Activated CD4-positive, alpha-beta T cell treated with anti-CD3 and anti-CD28 coated beads, Interleukin-2, amount 50 U/mL, for 48 hours (primary cell): Measurements from ENCODE around the gene HEPHL1.
"Not testable (repeated sequence)": the region's sequence is repeated elsewhere in the genome, so short reads cannot be mapped to it uniquely, and the experiment has no call there.

ENCODE experiments used
- DNase-seq, 2 experiments: peaks; one replicate each; pipeline ENCODE4 v3.0.0-alpha.2; 2020

The HEPHL1 gene, protein sequence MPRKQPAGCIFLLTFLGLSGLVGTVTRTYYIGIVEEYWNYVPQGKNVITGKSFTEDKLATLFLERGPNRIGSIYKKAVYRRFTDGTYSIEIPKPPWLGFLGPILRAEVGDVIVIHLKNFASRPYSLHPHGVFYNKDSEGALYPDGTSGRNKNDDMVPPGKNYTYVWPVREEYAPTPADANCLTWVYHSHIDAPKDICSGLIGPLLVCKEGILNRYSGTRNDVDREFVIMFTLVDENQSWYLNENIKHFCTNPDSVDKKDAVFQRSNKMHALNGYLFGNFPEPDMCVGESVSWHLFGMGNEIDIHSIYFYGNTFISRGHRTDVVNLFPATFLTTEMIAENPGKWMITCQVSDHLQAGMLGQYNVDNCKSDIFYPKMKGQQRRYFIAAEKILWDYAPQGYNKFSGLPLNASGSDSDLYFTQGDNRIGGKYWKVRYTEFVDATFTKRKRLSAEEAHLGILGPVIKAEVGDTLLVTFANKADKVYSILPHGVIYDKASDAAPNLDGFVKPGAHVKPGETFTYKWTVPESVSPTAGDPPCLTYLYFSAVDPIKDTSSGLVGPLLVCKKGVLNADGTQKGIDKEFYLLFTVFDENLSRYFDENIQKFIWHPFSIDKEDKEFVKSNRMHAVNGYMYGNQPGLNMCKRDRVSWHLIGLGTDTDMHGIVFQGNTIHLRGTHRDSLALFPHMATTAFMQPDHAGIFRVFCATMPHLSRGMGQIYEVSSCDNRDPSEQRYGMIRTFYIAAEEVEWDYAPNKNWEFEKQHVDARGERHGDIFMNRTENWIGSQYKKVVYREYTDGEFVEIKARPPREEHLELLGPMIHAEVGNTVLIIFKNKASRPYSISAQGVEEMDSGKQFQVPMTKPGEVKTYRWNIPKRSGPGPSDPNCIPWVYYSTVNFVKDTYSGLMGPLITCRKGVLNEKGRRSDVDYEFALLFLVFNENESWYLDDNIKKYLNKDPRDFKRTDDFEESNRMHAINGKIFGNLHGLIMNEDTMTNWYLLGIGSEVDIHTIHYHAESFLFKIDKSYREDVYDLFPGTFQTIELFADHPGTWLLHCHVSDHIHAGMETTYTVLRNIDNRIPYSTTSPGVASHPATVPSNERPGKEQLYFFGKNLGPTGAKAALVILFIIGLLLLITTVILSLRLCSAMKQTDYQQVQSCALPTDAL

DNA sequence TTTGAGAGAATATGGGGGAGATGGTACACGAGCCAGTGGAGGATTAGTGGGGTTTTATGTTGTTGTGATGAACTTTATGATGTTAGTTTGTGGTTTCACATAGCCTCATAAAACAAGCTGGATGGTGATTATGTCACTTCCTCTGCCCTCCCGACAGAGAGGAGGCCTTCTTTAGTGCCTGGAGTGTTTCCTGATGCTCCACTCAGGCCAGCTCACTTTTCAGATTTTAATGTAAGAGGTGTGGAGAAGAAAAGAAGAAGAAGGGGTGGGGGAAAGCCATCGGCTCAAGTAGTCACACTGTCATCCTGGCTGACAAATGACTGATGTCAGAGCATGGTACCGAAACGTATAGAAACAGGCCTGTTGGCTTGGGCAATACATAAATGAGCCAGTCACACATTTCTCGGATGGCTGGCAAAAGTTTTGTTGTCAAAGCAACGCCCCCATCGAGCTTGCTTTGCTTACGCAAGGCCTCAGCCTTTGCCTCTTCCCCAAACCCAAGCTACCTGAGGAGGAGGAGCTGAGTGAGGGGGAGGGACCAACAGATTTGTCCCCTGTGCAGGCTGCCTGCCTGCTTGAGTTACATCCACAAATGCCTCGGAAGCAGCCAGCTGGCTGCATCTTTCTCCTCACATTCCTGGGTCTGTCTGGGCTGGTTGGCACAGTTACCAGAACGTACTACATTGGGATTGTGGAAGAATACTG, at the start of gene HEPHL1:
Gene HEPHL1, plus strand, starts transcription at position 578 of the 705 bp plus-strand sequence. Its CDS starts 15 bp downstream, at position 593.
- no peak for DNase-seq

DNA sequence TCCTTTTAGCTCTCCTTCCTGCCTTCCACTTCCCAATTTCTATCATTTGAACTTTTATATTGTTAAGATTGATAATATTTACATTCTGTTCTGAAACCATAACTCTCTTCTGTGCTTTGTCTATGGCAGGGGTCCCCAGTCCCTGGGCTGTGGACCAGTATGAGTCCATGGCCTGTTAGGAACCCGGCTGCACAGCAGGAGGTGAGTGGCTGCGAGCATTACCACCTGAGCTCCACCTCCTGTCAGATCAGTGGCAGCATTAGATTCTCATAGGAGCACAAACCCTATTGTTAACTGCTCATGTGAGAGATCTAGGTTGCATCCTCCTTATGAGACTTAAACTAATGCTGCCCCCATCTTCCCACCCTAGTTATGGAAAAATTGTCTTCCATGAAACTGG, 48.4 kb upstream of the HEPHL1 start:
- no peak for DNase-seq

DNA sequence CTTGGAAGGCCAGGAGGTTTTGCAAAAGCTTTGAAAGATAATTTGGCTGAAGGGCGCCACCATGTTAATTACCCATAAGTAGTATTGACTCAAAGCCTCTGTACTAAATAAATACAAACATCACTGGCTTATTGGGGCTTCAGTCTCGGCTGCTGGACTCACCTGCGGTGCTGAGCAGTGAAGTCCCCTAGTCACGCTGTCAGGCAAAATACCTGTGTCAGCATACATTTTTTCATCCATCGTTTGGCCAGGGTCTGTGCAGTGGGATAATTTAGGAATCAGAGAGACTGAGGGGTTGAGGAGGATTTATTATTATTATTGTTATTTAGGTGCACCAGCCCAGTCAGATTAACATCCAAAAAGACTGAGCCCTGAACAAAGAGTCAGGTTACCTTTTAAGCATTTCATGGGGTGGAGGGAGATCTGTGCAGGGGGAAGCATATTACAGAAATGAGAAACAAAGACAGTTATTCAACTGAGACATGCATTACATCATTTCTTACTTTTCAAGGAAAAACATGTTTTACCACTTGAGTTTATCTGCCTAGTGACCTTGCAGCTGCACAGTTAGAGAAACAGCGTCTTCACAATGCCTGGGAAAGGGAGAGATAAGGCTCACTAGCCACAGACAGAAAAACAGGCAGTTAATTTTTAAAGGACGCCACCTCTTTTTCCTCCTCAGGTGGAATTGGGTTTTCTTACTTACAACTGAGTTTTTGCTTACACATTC, 47.7 kb upstream of the HEPHL1 start:
- not testable (repeated sequence) for DNase-seq

DNA sequence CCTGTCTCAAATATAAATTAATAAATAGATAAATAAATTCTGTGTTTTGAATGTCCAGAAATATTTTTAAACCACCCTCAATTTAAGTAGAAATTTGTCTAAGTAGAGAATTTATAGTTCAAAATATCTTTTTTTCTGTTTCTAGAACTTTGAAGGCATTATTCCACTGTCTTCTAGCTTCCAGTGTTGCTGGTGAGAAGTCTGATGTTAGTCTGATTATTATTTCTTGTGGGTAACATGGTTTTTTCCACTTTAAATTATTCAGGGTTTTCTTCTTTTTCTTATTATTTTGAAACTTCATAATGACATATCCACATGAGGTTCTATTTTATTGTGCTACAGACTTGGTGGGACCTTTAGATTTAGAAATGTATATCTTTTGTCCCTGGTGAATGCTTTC, 46.4 kb upstream of the HEPHL1 start:
- no peak for DNase-seq

DNA sequence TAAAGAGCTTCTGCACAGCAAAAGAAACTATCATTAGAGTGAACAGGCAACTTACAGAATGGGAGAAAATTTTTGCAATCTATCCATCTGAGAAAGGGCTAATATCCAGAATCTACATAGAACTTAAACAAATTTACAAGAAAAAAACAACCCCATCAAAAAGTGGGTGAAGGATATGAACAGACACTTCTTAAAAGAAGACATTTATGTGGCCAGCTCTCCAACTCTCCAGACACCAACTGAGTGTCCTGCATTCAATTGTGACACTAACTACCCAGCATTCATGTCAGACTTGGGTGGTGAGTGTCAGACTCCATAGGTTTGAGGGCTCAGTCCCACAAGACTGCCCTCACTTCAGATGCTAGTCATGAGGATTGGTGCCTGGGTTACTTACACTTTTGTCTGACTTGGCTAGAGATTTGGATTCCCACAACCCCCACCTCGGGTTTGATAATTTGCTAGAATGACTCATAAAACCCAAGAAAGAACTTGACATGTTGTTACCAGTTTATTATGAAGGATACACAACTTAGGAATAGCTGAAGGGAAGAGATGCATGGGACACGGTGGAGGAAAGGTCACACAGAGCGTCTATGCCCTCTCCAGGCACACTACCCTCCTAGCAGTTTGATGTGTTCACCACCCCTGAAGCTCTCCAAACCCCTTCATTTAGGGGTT, 44.4 kb upstream of the HEPHL1 start:
- not testable (repeated sequence) for DNase-seq

DNA sequence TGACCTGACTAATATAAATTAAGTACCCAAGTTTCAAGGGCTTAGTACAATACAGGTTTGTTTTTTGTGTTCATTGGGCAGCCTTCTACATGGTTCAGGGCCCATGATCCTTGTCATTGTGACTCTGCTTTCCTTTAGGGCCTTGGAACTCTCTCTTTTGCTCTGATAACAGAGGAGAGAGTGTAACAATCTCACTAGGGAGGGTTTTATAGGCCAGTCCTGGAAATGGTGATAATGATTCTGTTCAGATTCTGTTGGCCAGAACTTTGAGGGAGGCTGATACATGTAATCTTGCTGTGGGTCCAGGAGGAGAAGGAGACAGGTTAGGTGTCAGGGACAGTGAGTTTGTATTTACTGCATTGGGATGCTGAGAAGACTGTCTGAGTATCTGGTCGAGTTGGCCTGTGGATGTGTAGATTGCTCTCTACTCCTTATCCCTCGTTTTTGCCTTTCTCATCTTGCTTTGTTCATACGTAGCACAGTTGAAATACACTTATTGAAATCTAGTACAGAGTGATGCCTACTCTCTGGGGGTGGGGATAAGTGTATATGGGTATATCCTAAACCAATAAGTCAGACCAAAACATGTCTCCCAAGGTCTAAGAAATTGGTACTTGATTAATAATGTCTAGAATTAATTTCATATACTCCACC, 37.5 kb upstream of the HEPHL1 start:
- DNase-seq, result no peak

DNA sequence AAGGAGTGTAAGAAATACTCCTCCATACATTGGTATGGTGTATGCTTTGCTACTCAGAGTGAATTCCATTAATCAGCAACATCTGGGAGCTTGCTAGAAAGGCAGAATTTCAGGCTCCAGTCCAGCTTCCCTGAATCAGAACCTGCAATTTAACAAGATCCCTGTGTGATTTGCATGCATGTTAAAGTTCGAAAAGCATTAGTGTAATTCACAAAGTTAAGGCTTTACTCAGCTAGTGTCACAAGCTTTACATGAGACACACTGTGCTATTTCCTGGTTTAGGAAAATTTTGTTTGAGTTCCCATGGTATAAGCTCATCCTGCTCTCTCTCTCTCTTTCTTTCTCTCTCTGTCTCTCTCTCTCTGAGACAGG, 37.0 kb upstream of the HEPHL1 start:
- no peak for DNase-seq

DNA sequence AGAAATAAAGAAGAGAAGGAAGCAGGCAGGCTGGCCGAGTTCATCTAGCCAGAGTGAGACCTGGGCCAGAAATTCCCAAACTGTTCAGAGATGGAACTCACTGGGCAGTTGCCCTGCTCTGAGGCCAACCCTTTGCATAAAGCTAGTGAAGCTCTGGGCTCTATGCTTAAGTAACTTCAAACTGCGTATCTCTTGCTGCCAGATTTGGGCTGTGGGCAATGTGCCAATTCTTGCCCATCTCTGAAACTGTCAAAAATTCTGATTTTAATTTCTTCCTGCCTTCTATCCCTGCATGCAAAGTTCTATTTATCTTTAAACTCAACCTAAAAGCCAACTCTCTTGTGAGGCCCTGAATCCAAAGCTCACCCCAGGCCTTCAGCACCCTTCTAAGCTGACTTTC, 36.2 kb upstream of the HEPHL1 start:
- no peak for DNase-seq

DNA sequence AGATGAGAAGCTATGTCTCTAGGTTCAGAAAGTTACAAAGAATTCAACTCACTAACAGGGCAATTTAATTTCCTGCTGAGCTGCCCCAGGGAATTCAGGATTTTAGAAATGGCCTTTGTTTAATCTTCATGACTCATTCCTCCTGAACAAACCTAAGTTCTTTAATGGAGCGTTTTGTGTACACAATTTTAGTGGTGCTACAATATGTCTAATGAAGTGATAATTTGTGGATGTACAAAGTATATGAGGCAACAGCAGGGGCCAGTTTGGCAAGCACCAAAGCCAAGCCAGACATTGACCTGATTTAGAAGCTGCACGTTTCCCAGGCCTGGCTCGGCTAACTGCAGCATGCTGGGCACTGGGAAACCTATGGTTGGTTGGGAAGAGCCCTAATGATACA, 34.4 kb upstream of the HEPHL1 start:
- no peak for DNase-seq

DNA sequence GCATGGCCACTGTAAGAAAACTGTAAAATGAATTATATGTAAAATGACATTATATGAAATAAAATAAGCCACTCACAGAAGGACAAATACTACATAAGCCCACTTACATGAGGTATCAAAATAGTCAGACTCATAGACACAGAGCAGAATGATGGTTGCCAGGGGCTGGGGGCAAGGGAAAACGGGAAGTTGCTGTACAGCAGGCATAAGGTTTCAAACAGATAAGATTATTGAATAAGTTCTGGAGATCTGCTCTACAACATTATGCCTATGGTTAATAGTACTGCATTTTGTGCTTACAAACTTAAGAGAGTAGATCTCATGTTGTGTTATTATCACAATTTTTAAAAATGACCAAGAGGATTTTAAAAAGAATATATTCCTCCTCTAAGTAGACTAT, 32.7 kb upstream of the HEPHL1 start:
- no peak for DNase-seq

DNA sequence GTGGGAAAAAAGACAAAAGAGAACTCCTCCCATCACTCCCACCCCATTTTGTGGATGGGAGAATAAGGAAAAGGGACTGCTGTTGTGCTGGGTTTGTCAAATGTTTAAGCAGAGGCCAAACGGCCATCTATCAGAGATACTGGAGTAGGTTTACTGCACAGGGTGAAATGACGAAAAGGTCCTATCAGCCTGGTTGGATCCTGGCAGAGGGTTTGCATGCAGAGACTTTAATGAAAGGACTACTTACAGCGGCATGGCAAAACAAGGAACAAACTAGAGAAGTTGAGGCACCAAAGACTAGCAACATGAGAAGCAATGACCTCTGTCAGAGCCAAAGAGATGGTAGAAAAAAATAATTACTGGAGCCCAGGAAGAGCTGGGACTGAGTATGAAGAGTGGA, 32.2 kb upstream of the HEPHL1 start:
- no peak for DNase-seq

DNA sequence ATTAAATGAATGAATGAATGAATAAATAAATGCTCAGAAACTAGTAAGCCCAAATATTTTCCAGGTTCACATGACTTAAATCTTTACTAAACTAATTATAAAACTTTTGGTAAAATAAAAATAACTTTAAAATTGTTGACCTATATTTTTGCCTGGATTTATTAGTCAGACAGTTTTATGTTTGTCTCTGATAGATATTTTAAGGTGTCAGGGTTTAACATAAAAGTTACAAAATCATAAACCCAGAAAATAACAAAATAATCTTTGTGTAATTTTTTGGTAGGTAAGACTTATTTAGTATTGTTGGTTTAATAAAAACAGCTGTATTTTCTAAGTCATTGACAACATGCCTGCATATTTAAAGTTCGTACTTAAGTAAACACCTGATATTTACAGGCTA, 27.4 kb upstream of the HEPHL1 start:
- no peak for DNase-seq

DNA sequence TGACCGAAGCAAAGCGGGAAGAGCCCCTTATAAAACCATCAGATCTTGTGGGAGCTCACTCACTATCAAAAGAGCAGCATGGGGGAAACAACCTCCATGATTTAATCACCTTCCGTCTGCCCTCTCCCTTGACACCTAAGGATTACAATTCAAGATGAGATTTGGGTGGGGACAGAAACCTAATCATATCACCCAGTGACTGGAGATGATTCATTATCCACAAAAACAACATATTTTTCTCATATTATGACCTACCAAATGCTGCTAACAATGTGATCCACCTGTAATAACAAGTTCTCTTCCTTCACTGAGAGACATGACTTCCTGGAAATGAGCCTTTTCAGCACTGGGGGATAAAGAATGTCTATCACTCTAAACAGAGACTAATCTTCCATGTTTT, 23.4 kb upstream of the HEPHL1 start:
- no peak for DNase-seq

DNA sequence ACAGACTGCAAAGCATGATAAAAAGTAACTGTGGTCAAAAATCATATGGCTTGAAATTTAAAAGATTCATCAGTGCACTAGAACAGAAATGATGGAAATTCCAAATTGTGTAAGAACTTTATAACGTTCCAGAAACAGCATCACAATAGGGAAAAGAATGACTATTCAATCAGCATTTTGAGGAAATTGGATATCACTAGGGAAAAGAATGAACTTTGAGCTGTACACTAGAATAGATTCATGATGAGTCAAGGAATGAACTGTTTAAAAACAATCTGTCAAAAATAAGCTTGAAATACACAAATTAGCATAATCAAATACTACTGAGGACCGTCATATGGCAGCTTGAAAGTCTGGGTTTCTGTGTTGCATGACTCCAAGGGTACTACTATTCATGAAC, 20.5 kb upstream of the HEPHL1 start:
- DNase-seq, result no peak

DNA sequence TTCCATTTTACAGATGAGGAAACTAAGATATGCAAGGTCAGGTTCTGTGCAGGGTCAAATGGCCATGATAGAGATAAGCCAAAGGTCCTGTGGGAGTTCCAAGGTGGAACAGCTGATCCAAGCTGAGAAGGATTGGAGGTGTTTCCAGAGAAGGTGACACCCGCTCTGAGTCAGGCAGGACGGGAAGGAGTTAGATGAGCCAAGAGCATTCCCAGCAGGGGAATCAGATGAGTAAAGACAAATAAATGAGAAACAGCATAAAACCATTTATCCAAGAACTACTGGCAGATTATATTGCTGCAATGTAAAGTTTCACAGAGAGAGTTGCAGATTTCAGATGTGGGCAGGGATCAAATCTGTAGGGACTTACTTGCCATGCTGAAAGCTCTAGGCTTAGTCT, 18.9 kb upstream of the HEPHL1 start:
- DNase-seq, result no peak

DNA sequence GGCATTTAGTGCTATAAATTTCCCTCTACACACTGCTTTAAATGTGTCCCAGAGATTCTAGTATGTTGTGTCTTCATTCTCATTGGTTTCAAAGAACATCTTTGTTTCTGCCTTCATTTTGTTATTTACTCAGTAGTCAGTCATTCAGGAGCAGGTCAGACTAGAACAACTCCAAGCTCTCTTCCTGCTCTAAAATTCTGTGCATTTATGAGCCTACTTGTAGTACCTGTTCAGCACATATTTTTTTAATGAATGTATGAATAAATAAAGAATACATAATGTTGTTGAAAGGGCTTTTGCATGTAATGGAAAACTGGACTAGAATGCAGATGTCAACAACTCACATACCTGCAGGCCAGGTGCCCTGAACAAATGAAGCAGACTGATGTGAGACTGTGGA, 13.7 kb upstream of the HEPHL1 start:
- DNase-seq, result no peak

DNA sequence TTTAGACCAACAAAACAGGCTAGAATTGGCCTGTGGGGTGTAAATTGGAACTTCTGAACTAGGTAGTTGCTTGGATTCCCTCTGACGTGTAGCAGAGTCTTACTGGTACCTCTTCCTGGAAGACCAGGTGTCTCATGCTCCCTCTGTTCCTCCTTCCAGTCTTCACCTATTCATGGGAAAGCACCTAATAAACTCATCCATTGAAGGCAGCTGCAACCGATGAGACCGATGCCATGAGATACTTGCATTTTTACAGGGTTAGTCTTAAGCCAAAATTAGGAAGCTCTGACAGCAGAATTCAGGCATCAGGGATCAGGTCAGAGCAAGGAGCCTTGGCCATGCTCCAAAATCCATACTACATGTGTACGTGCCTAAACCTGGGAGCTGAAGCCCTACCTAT, 13.2 kb upstream of the HEPHL1 start:
- no peak for DNase-seq

DNA sequence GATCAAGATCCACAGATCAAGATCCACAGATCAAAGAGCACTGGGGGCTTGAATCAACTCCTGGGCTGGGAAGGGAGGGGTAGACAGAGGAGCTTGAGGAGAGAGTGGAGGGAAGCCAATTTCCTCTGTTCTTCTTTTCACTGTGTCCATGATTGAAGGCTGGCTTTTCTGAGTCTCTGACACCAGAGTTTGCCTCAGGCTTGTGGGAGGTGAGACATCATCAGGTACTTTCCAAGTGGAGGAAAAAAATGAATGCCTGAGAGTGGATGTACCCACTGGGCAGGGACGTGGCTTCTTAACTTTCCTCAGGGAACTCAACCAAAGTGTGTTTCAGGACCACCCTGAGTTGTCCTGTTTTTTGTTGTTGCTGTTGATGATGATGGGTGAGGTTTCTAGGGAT, 11.0 kb upstream of the HEPHL1 start:
- DNase-seq, result no peak

DNA sequence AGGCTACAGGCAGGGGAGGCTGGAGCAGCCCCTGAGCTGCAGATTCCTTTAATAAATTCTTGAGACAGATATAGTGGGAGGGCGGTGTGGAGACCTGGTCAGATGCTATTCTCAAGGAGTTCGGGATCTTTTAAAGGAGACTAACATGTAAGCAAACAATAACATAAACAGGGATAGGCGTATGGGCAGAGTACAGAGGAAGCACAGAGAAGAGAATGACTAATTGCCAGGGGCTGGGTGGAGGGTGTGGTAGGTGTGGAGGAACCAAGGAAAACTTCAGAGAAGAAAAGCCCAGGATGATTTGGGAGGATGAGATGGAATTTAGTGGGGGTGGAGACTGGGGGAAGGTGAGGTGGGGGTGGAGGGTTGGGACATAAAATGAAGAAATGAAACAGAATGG, 9.7 kb upstream of the HEPHL1 start:
- no peak for DNase-seq

DNA sequence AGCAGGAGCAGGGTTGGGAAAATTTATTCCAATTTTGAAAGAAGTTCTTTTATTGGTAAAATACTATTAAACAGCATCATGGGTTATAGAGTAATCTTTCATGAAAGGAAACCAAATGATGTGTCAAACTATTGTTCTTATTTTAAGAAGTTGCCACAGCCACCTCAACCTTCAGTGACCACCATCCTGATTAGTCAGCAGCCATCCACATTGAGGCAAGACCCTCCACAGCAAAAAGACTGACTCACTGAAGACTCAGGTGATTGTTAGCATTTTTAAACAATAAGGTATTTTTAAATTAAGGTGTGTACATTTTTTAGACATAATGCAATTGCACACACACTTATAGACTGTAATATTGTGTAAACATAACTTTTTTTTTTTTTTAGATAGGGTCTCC, 3.7 kb upstream of the HEPHL1 start:
- no peak for DNase-seq

DNA sequence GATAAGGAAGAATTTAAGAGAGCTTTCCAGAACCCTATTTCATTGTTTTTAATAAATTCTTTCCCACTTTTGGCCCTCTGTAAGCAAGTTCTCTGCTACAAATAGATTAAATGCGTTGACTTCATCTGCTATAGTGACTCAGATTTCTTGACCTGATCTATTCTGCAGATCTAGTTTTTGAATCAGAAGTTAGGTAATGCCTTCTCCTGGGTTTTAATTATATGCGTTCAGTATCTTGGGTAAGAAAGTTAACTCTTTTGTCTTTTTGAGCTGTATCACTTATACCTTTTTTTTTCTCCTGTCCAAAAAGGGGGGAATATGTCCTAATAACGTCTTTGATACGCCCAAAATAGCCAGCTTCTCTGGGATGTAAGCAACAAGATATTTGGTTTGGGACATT, 2.4 kb upstream of the HEPHL1 start:
- DNase-seq, result no peak
